Ovary (tissue), 3 donors: ENCODE results near the gene ANKUB1.

Experiments used
- EP300 ChIP-seq: sonication (generic); formaldehyde crosslinking; IDR thresholded peaks from one replicate; pipeline ENCODE4 v1.6.1; 2017; ENCODE audit warnings: antibody characterized with exemption
- POLR2A ChIP-seq: fragments of 450-650 bp; IDR thresholded peaks from one replicate; pipeline ENCODE4 v1.6.1; 2017; ENCODE audit warnings: antibody characterized with exemption, mild to moderate bottlenecking, moderate library complexity
- TF ChIP-seq, protein P1 (sequence below), 3 donors: fragments of 450-650 bp in 2 of 3; fragments of 200-600 bp in 1 of 3; IDR thresholded peaks; one replicate each; pipeline versions ENCODE4 v1.5.1 to v1.8.0; 2016 to 2022; ENCODE audit warnings: antibody characterized with exemption in 3 of 3, mild to moderate bottlenecking in 1 of 3
- donor health status: DM: no; HTN: no; CAD: no.

DNA sequence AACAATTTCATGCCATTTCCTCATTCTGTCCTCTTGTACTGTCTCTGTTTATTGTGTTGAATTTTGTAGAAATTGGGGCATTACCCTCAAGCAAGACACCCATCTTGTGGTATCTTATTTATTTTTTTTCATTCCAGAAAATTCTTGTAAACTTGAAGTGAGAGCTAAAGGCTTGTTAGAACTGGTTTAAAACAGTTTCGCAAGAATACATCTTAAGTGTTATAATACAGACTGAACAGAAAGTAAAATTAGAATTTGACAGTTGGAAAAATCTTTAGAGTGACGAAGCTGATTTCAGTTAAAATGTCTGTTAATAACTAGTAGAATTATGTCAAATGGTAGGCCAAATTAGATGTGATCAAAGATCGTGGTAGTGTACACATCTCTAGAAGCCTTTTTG lies 47.5 kb upstream of the ANKUB1 start:
- TF ChIP-seq, protein P1, sequence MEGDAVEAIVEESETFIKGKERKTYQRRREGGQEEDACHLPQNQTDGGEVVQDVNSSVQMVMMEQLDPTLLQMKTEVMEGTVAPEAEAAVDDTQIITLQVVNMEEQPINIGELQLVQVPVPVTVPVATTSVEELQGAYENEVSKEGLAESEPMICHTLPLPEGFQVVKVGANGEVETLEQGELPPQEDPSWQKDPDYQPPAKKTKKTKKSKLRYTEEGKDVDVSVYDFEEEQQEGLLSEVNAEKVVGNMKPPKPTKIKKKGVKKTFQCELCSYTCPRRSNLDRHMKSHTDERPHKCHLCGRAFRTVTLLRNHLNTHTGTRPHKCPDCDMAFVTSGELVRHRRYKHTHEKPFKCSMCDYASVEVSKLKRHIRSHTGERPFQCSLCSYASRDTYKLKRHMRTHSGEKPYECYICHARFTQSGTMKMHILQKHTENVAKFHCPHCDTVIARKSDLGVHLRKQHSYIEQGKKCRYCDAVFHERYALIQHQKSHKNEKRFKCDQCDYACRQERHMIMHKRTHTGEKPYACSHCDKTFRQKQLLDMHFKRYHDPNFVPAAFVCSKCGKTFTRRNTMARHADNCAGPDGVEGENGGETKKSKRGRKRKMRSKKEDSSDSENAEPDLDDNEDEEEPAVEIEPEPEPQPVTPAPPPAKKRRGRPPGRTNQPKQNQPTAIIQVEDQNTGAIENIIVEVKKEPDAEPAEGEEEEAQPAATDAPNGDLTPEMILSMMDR (IDR thresholded peaks at IDR 0.05), result no peak
- TF ChIP-seq POLR2A (no peak), EP300 (no peak)
